A549 (cell line): ENCODE results near the gene C21orf58. TPM values are rescaled to one million over a fixed set of nuclear protein-coding genes. Genes with fewer than 3 reads are reported as not detected.

Experiments used
- ATAC-seq, 2 experiments: fragments of 200-7000 bp in 1 of 2; fragments of >200 bp in 1 of 2; cut with Nextera tagmentation in 1 of 2; cut with Tn5 transposase in 1 of 2; 3 replicates each; pipeline versions ENCODE4 v1.8.0 to v1.9.1; 2018 to 2020; ENCODE audit warnings: mild to moderate bottlenecking in 1 of 2, moderate library complexity in 1 of 2
- CTCF ChIA-PET: fragments of 300-600 bp; sonication (Branson Sonifier 250); formaldehyde crosslinking; extraction: SDS; loops from one replicate; lab custom pipeline; 2021; ENCODE audit warnings: antibody characterized with exemption, inconsistent platforms; lab: Yijun Ruan, JAX
- POLR2A ChIA-PET: fragments of 350-600 bp; formaldehyde crosslinking; extraction: SDS; loops from one replicate; lab custom pipeline; 2021; ENCODE audit warnings: antibody characterized with exemption, inconsistent platforms; lab: Yijun Ruan, JAX
- DNase-seq, 2 experiments: peaks; one replicate each; pipeline versions ENCODE4 v3.0.0 to v3.0.0-alpha.2; 2011 to 2016; ENCODE audit warnings: low read depth in 1 of 2, low spot score in 1 of 2
- FAIRE-seq: peaks from 2 replicates; lab custom pipeline; 2011; peaks lifted over from hg19 to GRCh38; lab: Jason Lieb, UNC
- H3K27ac ChIP-seq, 2 experiments: fragments of >200 bp; sonication (Bioruptor Twin); formaldehyde crosslinking; 3 replicates each; pipeline ENCODE4 v1.5.1; 2016 to 2017
- H3K4me1 ChIP-seq: fragments of >200 bp; sonication (Bioruptor Twin); formaldehyde crosslinking; 3 replicates; pipeline ENCODE4 v1.6.1; 2016
- H3K4me2 ChIP-seq: fragments of >200 bp; sonication (Bioruptor Twin); formaldehyde crosslinking; 3 replicates; pipeline ENCODE4 v1.6.1; 2016
- H3K4me3 ChIP-seq: fragments of >200 bp; sonication (Bioruptor Twin); formaldehyde crosslinking; 3 replicates; pipeline ENCODE4 v1.5.1; 2016
- H3K9me3 ChIP-seq: fragments of >200 bp; sonication (Bioruptor Twin); formaldehyde crosslinking; 3 replicates; pipeline ENCODE4 v1.6.1; 2016
- BCL3 ChIP-seq: fragments of >200 bp; sonication (Bioruptor Twin); formaldehyde crosslinking; IDR thresholded peaks from 3 replicates; pipeline ENCODE4 v1.6.1; 2016
- BHLHE40 ChIP-seq: IDR thresholded peaks from 2 replicates; pipeline ENCODE4 v1.6.1; 2012; ENCODE audit warnings: low read depth, low read length, inconsistent platforms
- CBX2 ChIP-seq: fragments of 200-600 bp; sonication (generic); IDR thresholded peaks from 2 replicates; pipeline ENCODE4 v1.6.1; 2016; ENCODE audit warnings: low read depth, mild to moderate bottlenecking, borderline replicate concordance
- CEBPB ChIP-seq, 2 experiments: fragments of >200 bp in 1 of 2; sonication (Bioruptor Twin) in 1 of 2; formaldehyde crosslinking in 1 of 2; IDR thresholded peaks; 2 replicates each; pipeline ENCODE4 v1.6.1; 2012 to 2016
- E2F6 ChIP-seq: IDR thresholded peaks from 2 replicates; pipeline ENCODE4 v1.6.1; 2012; ENCODE audit warnings: low read depth, borderline replicate concordance
- EHF ChIP-seq: fragments of 250-450 bp; sonication (Bioruptor Pico); IDR thresholded peaks from 2 replicates; pipeline ENCODE4 v1.5.0; 2020; ENCODE audit warnings: mild to moderate bottlenecking
- EHMT2 ChIP-seq: fragments of 200-600 bp; sonication (generic); IDR thresholded peaks from 2 replicates; pipeline ENCODE4 v1.6.1; 2016; ENCODE audit warnings: antibody characterized with exemption, low read depth, mild to moderate bottlenecking, moderate library complexity
- ELK1 ChIP-seq: fragments of 150-350 bp; IDR thresholded peaks from 2 replicates; pipeline ENCODE4 v1.6.1; 2014; ENCODE audit warnings: low read depth, mild to moderate bottlenecking, low read length
- EP300 ChIP-seq, 2 experiments: fragments of >200 bp; sonication (Bioruptor Twin); formaldehyde crosslinking; IDR thresholded peaks; 2 replicates in 1 of 2; 3 replicates in 1 of 2; pipeline ENCODE4 v1.6.1; 2016 to 2017
- JUN ChIP-seq, 2 experiments: fragments of >200 bp; sonication (Bioruptor Twin); formaldehyde crosslinking; IDR thresholded peaks; 2 replicates in 1 of 2; 3 replicates in 1 of 2; pipeline ENCODE4 v1.6.1; 2016 to 2017
- JUNB ChIP-seq: fragments of >200 bp; sonication (Bioruptor Twin); formaldehyde crosslinking; IDR thresholded peaks from 2 replicates; pipeline ENCODE4 v1.6.1; 2016
- KDM5A ChIP-seq: fragments of 200-600 bp; sonication (generic); IDR thresholded peaks from 2 replicates; pipeline ENCODE4 v1.6.1; 2016; ENCODE audit warnings: antibody characterized with exemption, mild to moderate bottlenecking
- MAZ ChIP-seq: fragments of 150-350 bp; IDR thresholded peaks from 2 replicates; pipeline ENCODE4 v1.6.1; 2014; ENCODE audit warnings: antibody characterized with exemption, low read depth, low read length, borderline replicate concordance
- NPAS2 ChIP-seq: fragments of 250-450 bp; sonication (Bioruptor Pico); IDR thresholded peaks from 2 replicates; pipeline ENCODE4 v1.8.0; 2022; ENCODE audit warnings: mild to moderate bottlenecking, moderate library complexity, borderline replicate concordance
- POLR2AphosphoS2 ChIP-seq: conservative IDR thresholded peaks from 2 replicates; pipeline ENCODE4 v1.6.1; 2012; ENCODE audit warnings: low read length, improper control_type of control experiment, inconsistent platforms
- RAD21 ChIP-seq, 2 experiments: fragments of >200 bp in 1 of 2; sonication (Bioruptor Twin) in 1 of 2; formaldehyde crosslinking in 1 of 2; IDR thresholded peaks in 1 of 2; conservative IDR thresholded peaks in 1 of 2; 2 replicates in 1 of 2; 3 replicates in 1 of 2; pipeline ENCODE4 v1.6.1; 2012 to 2018; ENCODE audit warnings: inconsistent platforms in 1 of 2
- RCOR1 ChIP-seq: fragments of 150-350 bp; IDR thresholded peaks from 2 replicates; pipeline ENCODE4 v1.6.1; 2014; ENCODE audit warnings: antibody characterized with exemption, low read length, low read depth
- SMC3 ChIP-seq: fragments of >200 bp; sonication (Bioruptor Twin); formaldehyde crosslinking; IDR thresholded peaks from 3 replicates; pipeline ENCODE4 v1.6.1; 2018; ENCODE audit warnings: inconsistent platforms
- SREBF2 ChIP-seq: fragments of 450-650 bp; IDR thresholded peaks from 2 replicates; pipeline ENCODE4 v1.6.1; 2014; ENCODE audit warnings: mild to moderate bottlenecking, moderate library complexity
- TFCP2L1 ChIP-seq: fragments of 250-450 bp; sonication (Bioruptor Pico); IDR thresholded peaks from 2 replicates; pipeline ENCODE4 v1.5.0; 2021; ENCODE audit warnings: mild to moderate bottlenecking
- ZC3H11A ChIP-seq: fragments of 450-650 bp; IDR thresholded peaks from 2 replicates; pipeline ENCODE4 v1.6.1; 2014; ENCODE audit warnings: antibody characterized with exemption, mild to moderate bottlenecking
- ZFP36 ChIP-seq: fragments of 450-650 bp; IDR thresholded peaks from 2 replicates; pipeline ENCODE4 v1.6.1; 2014; ENCODE audit warnings: borderline replicate concordance; ENCODE audit not compliant: partially characterized antibody
- ZSCAN20 ChIP-seq: fragments of 250-450 bp; sonication (Bioruptor Pico); IDR thresholded peaks from 2 replicates; pipeline ENCODE4 v1.8.0; 2022; ENCODE audit warnings: mild to moderate bottlenecking, moderate library complexity
- WGBS: methylation state at CpG from one replicate; pipeline ENCODE4 v1.1.6; 2017; ENCODE audit errors: missing lambda C conversion rate; 5-methylcytosine and 5-hydroxymethylcytosine counted together
- polyA plus RNA-seq, 4 experiments: library from polyadenylated mRNA; depleted of rRNA in 3 of 4; stranded (reverse); fragments of >200 nt; fragmentation: RNase III in 1 of 4; extraction: RNeasy Plus Mini Kit Qiagen cat#74134 plus additional on column Dnase treatment in 1 of 4; gene quantifications; 2 replicates in 3 of 4; 3 replicates in 1 of 4; pipeline ENCODE4 v1.2.3, GENCODE V29; 2011 to 2017
- TF ChIP-seq, protein P1 (sequence below): fragments of >200 bp; sonication (Bioruptor Twin); formaldehyde crosslinking; IDR thresholded peaks from 2 replicates; pipeline ENCODE4 v1.6.1; 2016
- TF ChIP-seq, protein P2 (sequence below): IDR thresholded peaks from 2 replicates; pipeline ENCODE4 v1.6.1; 2012
- TF ChIP-seq, protein P3 (sequence below): fragments of 250-450 bp; sonication (Bioruptor Pico); IDR thresholded peaks from 2 replicates; pipeline ENCODE4 v1.5.0; 2020; ENCODE audit warnings: low read depth, mild to moderate bottlenecking, moderate library complexity
- TF ChIP-seq, protein P4 (sequence below): fragments of >200 bp; sonication (Bioruptor Twin); formaldehyde crosslinking; IDR thresholded peaks from 3 replicates; pipeline ENCODE4 v1.5.1; 2016

C21orf58 gene
- polyA plus RNA-seq, 2 of the 4 experiments (the other 2 are of a cell fraction): 3.2 to 8.5 TPM

GRCh38 chr21:46340998-46341397 lies 17.3 kb upstream of the C21orf58 start:
- Histone ChIP-seq H3K9me3 (no peaks in the 10 kb centered on the region), H3K4me2 (no peak overlapping the region), H3K4me1 (no peaks in the 10 kb centered on the region), H3K27ac (no peak overlapping the region), H3K4me3 (no peak overlapping the region)
- DNase-seq (no peak), FAIRE-seq (no peak), ATAC-seq (no peak)
- ChIA-PET POLR2A (no interaction called here), CTCF (interaction anchor here (1.3 kb wide), 1 partner anchor 25 kb away, joined by 3 read pairs; no protein-coding TSS in a partner anchor)
- WGBS: 97% methylated on average over 7 of the region's 8 CpGs
- TF ChIP-seq ZC3H11A (no peak), ZSCAN20 (CRISPR knock-in tag) (no peak), E2F6 (no peak), ZFP36 (no peak), CBX2 (no peak)

GRCh38 chr21:46336603-46337002 lies 12.9 kb upstream of the C21orf58 start:
- H3K4me1 ChIP-seq: no peaks in the 10 kb centered on the region
- H3K27ac ChIP-seq: no peak overlapping the region
- TF ChIP-seq BCL3: no peak
- TF ChIP-seq EHMT2: no peak
- TF ChIP-seq EHF: no peak
- no peak for TF ChIP-seq TFCP2L1 (CRISPR knock-in tag)
- no peak for TF ChIP-seq MAZ
- no peak for TF ChIP-seq JUNB
- TF ChIP-seq ZC3H11A: no peak
- TF ChIP-seq, protein P1, sequence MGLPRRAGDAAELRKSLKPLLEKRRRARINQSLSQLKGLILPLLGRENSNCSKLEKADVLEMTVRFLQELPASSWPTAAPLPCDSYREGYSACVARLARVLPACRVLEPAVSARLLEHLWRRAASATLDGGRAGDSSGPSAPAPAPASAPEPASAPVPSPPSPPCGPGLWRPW: no peak
- TF ChIP-seq, protein P2, sequence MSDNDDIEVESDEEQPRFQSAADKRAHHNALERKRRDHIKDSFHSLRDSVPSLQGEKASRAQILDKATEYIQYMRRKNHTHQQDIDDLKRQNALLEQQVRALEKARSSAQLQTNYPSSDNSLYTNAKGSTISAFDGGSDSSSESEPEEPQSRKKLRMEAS: no peak
- DNase-seq (no peak), FAIRE-seq (no peak), ATAC-seq (no peak)
- H3K4me2 ChIP-seq: no peak overlapping the region
- WGBS: 96% methylated on average over 3 of the region's 3 CpGs
- POLR2A ChIA-PET: no interaction called here
- no peak overlapping the region for H3K4me3 ChIP-seq
- no peaks in the 10 kb centered on the region for H3K9me3 ChIP-seq
- CTCF ChIA-PET: interaction anchor here (0.9 kb wide), 1 partner anchor 11 kb away, joined by 3 read pairs; no protein-coding TSS in a partner anchor

DNA sequence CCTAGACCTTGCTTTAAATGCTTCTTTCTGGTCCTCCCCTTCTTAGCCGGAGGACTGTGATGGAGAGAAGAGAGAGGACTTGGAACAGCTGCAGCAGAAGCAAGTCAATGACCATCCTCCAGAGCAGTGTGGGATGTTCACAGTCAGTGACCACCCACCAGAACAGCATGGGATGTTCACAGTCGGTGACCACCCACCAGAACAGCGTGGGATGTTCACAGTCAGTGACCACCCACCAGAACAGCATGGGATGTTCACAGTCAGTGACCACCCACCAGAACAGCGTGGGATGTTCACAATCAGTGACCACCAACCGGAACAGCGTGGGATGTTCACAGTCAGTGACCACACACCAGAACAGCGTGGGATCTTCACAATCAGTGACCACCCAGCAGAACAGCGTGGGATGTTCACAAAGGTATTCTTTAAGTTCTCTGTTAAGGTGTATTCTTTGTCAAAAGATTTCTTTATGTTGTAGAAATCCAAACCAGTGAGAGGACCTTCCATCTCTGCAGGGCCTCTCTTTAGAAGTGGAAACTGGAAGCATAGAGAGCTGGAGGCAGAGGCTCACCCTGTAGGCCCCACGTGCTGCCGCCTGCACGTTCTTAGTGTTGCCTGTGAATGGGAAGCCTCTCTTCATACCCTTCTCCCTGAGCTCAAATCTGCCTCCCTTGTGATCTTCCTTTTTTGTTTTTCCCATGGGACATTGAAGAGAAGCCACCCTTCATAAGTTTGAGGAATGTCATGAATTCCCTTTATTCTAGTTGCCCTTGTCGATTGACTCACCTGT lies 10.9 kb upstream of the C21orf58 start:
- no peak overlapping the region for H3K4me3 ChIP-seq
- TF ChIP-seq POLR2AphosphoS2 (no peak), SREBF2 (no peak), KDM5A (no peak), BHLHE40 (no peak), EHMT2 (no peak), ELK1 (no peak), JUN (IDR thresholded peaks at IDR 0.05) (no peak), NPAS2 (CRISPR knock-in tag) (no peak), CEBPB (IDR thresholded peaks at IDR 0.05) (no peak), EP300 (IDR thresholded peaks at IDR 0.05) (no peak), SMC3 (no peak), RAD21 (conservative IDR thresholded peaks at IDR 0.05 in 1 of 2, IDR thresholded peaks at IDR 0.05 in 1 of 2) (no peak), RCOR1 (no peak), MAZ (no peak)
- TF ChIP-seq, protein P3, sequence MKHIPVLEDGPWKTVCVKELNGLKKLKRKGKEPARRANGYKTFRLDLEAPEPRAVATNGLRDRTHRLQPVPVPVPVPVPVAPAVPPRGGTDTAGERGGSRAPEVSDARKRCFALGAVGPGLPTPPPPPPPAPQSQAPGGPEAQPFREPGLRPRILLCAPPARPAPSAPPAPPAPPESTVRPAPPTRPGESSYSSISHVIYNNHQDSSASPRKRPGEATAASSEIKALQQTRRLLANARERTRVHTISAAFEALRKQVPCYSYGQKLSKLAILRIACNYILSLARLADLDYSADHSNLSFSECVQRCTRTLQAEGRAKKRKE (CRISPR knock-in tag): no peak
- TF ChIP-seq, protein P4, sequence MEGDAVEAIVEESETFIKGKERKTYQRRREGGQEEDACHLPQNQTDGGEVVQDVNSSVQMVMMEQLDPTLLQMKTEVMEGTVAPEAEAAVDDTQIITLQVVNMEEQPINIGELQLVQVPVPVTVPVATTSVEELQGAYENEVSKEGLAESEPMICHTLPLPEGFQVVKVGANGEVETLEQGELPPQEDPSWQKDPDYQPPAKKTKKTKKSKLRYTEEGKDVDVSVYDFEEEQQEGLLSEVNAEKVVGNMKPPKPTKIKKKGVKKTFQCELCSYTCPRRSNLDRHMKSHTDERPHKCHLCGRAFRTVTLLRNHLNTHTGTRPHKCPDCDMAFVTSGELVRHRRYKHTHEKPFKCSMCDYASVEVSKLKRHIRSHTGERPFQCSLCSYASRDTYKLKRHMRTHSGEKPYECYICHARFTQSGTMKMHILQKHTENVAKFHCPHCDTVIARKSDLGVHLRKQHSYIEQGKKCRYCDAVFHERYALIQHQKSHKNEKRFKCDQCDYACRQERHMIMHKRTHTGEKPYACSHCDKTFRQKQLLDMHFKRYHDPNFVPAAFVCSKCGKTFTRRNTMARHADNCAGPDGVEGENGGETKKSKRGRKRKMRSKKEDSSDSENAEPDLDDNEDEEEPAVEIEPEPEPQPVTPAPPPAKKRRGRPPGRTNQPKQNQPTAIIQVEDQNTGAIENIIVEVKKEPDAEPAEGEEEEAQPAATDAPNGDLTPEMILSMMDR: no peak
- TF ChIP-seq, all 56 proteins: peak for 0
- DNase-seq (no peak), ATAC-seq (no peak), FAIRE-seq (no peak)
- ChIA-PET POLR2A (no interaction called here), CTCF (interaction anchor here (0.6 kb wide), 1 partner anchor 12 kb away, joined by 3 read pairs; no protein-coding TSS in a partner anchor)
- Histone ChIP-seq H3K9me3 (no peaks in the 10 kb centered on the region), H3K27ac (no peak overlapping the region), H3K4me2 (no peak overlapping the region), H3K4me1 (no peaks in the 10 kb centered on the region)
- 89% methylated on average over 7 of the region's 12 CpGs for WGBS
